ENCODE measurements around the gene CD83. TPM values are rescaled to one million over a fixed set of nuclear protein-coding genes. Genes with fewer than 3 reads are reported as not detected.

The CD83 gene
- polyA plus RNA-seq, 3 donors, result 74.5 to 326 (median 84.7) TPM

- no peaks in the 10 kb centered on the region for H3K4me1 ChIP-seq (ENCODE audit: control insufficient read depth in 1 of 2, insufficient read depth in 2 of 2, low read length in 2 of 2)
- no peaks in the 10 kb centered on the region for H3K27me3 ChIP-seq (ENCODE audit: control insufficient read depth in 2 of 2, insufficient read depth in 2 of 2, low read length in 2 of 2)
- H3K9me3 ChIP-seq (replicated peaks in 1 of 2; ENCODE audit: control insufficient read depth in 1 of 2, insufficient read depth in 1 of 2, low read length in 2 of 2), result peaks cover 3 to 12% of the 10 kb centered on the region in 2 donors
- no peaks in the 10 kb centered on the region for H4K20me1 ChIP-seq (ENCODE audit: insufficient read depth, low read length)
- H3K36me3 Mint-ChIP-seq, result no peaks in the 10 kb centered on the region
- no peak overlapping the region for H3K27ac Mint-ChIP-seq
- H3K4me1 Mint-ChIP-seq, result peaks cover 2% of the 10 kb centered on the region
- H3K4me2 ChIP-seq (replicated peaks; ENCODE audit: extremely low read depth, low read length, poor library complexity, severe bottlenecking), result no peak overlapping the region
- H3K9ac ChIP-seq (ENCODE audit: insufficient read depth, low read length, poor library complexity, severe bottlenecking), result no peak overlapping the region
- peaks cover 8 to 16% (median 12%) of the 10 kb centered on the region in 7 donors for H3K9me3 Mint-ChIP-seq
- no peak for TF ChIP-seq CTCF (IDR thresholded peaks at IDR 0.05)
- H3K36me3 ChIP-seq (replicated peaks in 1 of 2; ENCODE audit: control insufficient read depth in 1 of 2, insufficient read depth in 2 of 2, low read length in 2 of 2), result no peaks in the 10 kb centered on the region
- no peak overlapping the region for H2AFZ ChIP-seq (ENCODE audit: insufficient read depth, low read depth, low read length, poor library complexity, severe bottlenecking)
- no peak for DNase-seq
- H3K4me3 Mint-ChIP-seq, result no peak overlapping the region
- no peak overlapping the region for H3K27ac ChIP-seq (ENCODE audit: low read depth in 1 of 2, low read length in 2 of 2)
- 93% methylated on average over 2 of the region's 2 CpGs for WGBS (ENCODE audit: insufficient coverage)
- no peak overlapping the region for H3K4me3 ChIP-seq (replicated peaks in 1 of 3; ENCODE audit: low read depth in 2 of 3, low read length in 3 of 3)
- no peaks in the 10 kb centered on the region for H3K79me2 ChIP-seq (ENCODE audit: insufficient read depth, low read length)
- H3K27me3 Mint-ChIP-seq (ENCODE audit: low read depth in 3 of 3), result peaks cover 0 to 3% (median 0%) of the 10 kb centered on the region in 3 donors
- intact Hi-C loops (cut with micrococcal nuclease), result no loop called here
Observed at GRCh38 chr6:14165091-14165490, 47.5 kb downstream of the CD83 start.

- no peaks in the 10 kb centered on the region for H3K36me3 Mint-ChIP-seq
Observed at GRCh38 chr6:14166839-14167238, 49.3 kb downstream of the CD83 start.

More at GRCh38 chr6:14166839-14167238, 49.3 kb downstream of the CD83 start:
- Histone ChIP-seq H2AFZ (ENCODE audit: insufficient read depth, low read depth, low read length, poor library complexity, severe bottlenecking) (no peak overlapping the region), H4K20me1 (ENCODE audit: insufficient read depth, low read length) (no peaks in the 10 kb centered on the region), H3K79me2 (ENCODE audit: insufficient read depth, low read length) (no peaks in the 10 kb centered on the region), H3K4me1 (ENCODE audit: control insufficient read depth in 1 of 2, insufficient read depth in 2 of 2, low read length in 2 of 2) (no peaks in the 10 kb centered on the region), H3K9ac (ENCODE audit: insufficient read depth, low read length, poor library complexity, severe bottlenecking) (no peak overlapping the region), H3K4me2 (replicated peaks; ENCODE audit: extremely low read depth, low read length, poor library complexity, severe bottlenecking) (no peak overlapping the region), H3K9me3 (replicated peaks in 1 of 2; ENCODE audit: control insufficient read depth in 1 of 2, insufficient read depth in 1 of 2, low read length in 2 of 2) (peaks cover 3 to 21% of the 10 kb centered on the region in 2 donors), H3K27ac (ENCODE audit: low read depth in 1 of 2, low read length in 2 of 2) (no peak overlapping the region), H3K4me3 (replicated peaks in 1 of 3; ENCODE audit: low read depth in 2 of 3, low read length in 3 of 3) (no peak overlapping the region), H3K36me3 (replicated peaks in 1 of 2; ENCODE audit: control insufficient read depth in 1 of 2, insufficient read depth in 2 of 2, low read length in 2 of 2) (no peaks in the 10 kb centered on the region), H3K27me3 (ENCODE audit: control insufficient read depth in 2 of 2, insufficient read depth in 2 of 2, low read length in 2 of 2) (no peaks in the 10 kb centered on the region)
- DNase-seq, result no peak
- no peak overlapping the region for H3K27ac Mint-ChIP-seq
- WGBS (ENCODE audit: insufficient coverage), result 89% methylated on average over 3 of the region's 4 CpGs
- peaks cover 0 to 2% (median 0%) of the 10 kb centered on the region in 3 donors for H3K27me3 Mint-ChIP-seq (ENCODE audit: low read depth in 3 of 3)
- peaks cover 2% of the 10 kb centered on the region for H3K4me1 Mint-ChIP-seq
- H3K9me3 Mint-ChIP-seq, result peaks cover 8 to 29% (median 27%) of the 10 kb centered on the region in 7 donors
- no peak for TF ChIP-seq CTCF (IDR thresholded peaks at IDR 0.05)
- H3K4me3 Mint-ChIP-seq, result no peak overlapping the region
- intact Hi-C loops (cut with micrococcal nuclease), result no loop called here
